ENCODE data around the gene ANXA10. TPM values are rescaled to one million over a fixed set of nuclear protein-coding genes. Genes with fewer than 3 reads are reported as not detected.

ANXA10 gene
- total and polyA plus RNA-seq, 2 of the 8 experiments (the other 6 are each of a cell fraction or from before 2014, with no cell fraction given) = not detected

- no peaks in the 10 kb centered on the region for H3K9me3 ChIP-seq (ENCODE audit: insufficient read depth in 2 of 2, low read depth in 1 of 2, low read length in 1 of 2)
- no peaks in the 10 kb centered on the region for H3K27me3 ChIP-seq (replicated peaks in 1 of 4; ENCODE audit: control insufficient read depth in 3 of 4, extremely low read depth in 1 of 4, insufficient read depth in 3 of 4, low read length in 3 of 4)
- H3K79me2 ChIP-seq (ENCODE audit: control insufficient read depth in 1 of 2, insufficient read depth in 2 of 2, low read length in 2 of 2) = no peaks in the 10 kb centered on the region
- no peaks in the 10 kb centered on the region for H3K4me1 ChIP-seq (replicated peaks in 1 of 4; ENCODE audit: control insufficient read depth in 3 of 4, insufficient read depth in 4 of 4, low read length in 3 of 4)
- no peak overlapping the region for H3K4me3 ChIP-seq (ENCODE audit: extremely low read depth in 1 of 4, insufficient read depth in 2 of 4, low read depth in 3 of 4, low read length in 4 of 4)
- H3K23ac ChIP-seq (ENCODE audit: insufficient read length) = no peak overlapping the region
- no peak for TF ChIP-seq CREB1 (IDR thresholded peaks at IDR 0.05)
- TF ChIP-seq, protein P1, sequence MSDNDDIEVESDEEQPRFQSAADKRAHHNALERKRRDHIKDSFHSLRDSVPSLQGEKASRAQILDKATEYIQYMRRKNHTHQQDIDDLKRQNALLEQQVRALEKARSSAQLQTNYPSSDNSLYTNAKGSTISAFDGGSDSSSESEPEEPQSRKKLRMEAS (IDR thresholded peaks at IDR 0.05) = no peak
- no peak for TF ChIP-seq MAFK (IDR thresholded peaks at IDR 0.05; ENCODE audit: low read depth, low read length)
- TF ChIP-seq YY1 (IDR thresholded peaks at IDR 0.05; ENCODE audit: low read depth, low read length) = no peak
- TF ChIP-seq TAF1 (IDR thresholded peaks at IDR 0.05; ENCODE audit: low read depth, low read length) = no peak
- no peak for TF ChIP-seq CHD1 (IDR thresholded peaks at IDR 0.05; ENCODE audit: low read depth, low read length)
- TF ChIP-seq PHF8 (conservative IDR thresholded peaks at IDR 0.05; ENCODE audit: low read depth, low read length) = no peak
- no peak for TF ChIP-seq RAD21 (IDR thresholded peaks at IDR 0.05 in 1 of 2, conservative IDR thresholded peaks at IDR 0.05 in 1 of 2; ENCODE audit: low read depth in 2 of 2, low read length in 2 of 2)
- no peak for TF ChIP-seq SRF (IDR thresholded peaks at IDR 0.05; ENCODE audit: low read depth, low read length)
- TF ChIP-seq RNF2 (IDR thresholded peaks at IDR 0.05; ENCODE audit: borderline replicate concordance, low read depth, low read length, missing control alignments, poor library complexity, severe bottlenecking) = no peak
- TF ChIP-seq CTBP2 (IDR thresholded peaks at IDR 0.05; ENCODE audit: borderline replicate concordance, insufficient read depth, insufficient read length, low read length) = no peak
- H2BK5ac ChIP-seq (ENCODE audit: low read depth, low read length) = no peak overlapping the region
- POLR2A ChIA-PET (ENCODE audit: partially characterized antibody) = no interaction called here
- H3K79me1 ChIP-seq (ENCODE audit: low read depth, low read length) = no peaks in the 10 kb centered on the region
- H3K18ac ChIP-seq (ENCODE audit: extremely low read depth, low read length) = no peak overlapping the region
- WGBS, 2 experiments (ENCODE audit: extremely low coverage in 1 of 2, insufficient coverage in 1 of 2, insufficient read length in 1 of 2, insufficient replicate concordance in 2 of 2, low coverage in 1 of 2, low lambda C conversion rate in 2 of 2, missing lambda C conversion rate in 1 of 2) = 97% methylated on average over 3 of the region's 3 CpGs; no CpG with 5 or more reads in 1 of the 2 experiments
- no peak overlapping the region for H2BK15ac ChIP-seq (ENCODE audit: low read length)
- H4K8ac ChIP-seq (ENCODE audit: extremely low read depth, insufficient read depth, low read length) = no peak overlapping the region
- no peak overlapping the region for H3K14ac ChIP-seq (ENCODE audit: insufficient read length)
- H2BK120ac ChIP-seq (replicated peaks; ENCODE audit: low read depth, low read length) = no peak overlapping the region
- no peak overlapping the region for H3K56ac ChIP-seq (replicated peaks; ENCODE audit: insufficient read length, low read depth, low read length)
- no peak overlapping the region for H3K4ac ChIP-seq (replicated peaks; ENCODE audit: insufficient read length, low read depth, low read length)
- no peak overlapping the region for H4K91ac ChIP-seq (replicated peaks; ENCODE audit: insufficient read length, low read length)
- H3K23me2 ChIP-seq (ENCODE audit: low read depth, low read length) = no peaks in the 10 kb centered on the region
- H3K9ac ChIP-seq (replicated peaks in 1 of 4; ENCODE audit: extremely low read depth in 1 of 4, low read depth in 3 of 4, low read length in 3 of 4) = no peak overlapping the region
- H4K20me1 ChIP-seq (replicated peaks in 1 of 2; ENCODE audit: control insufficient read depth in 1 of 2, insufficient read depth in 2 of 2, low read length in 2 of 2) = no peaks in the 10 kb centered on the region
- no peak overlapping the region for H2AK5ac ChIP-seq (ENCODE audit: low read depth, low read length)
- H3K27ac ChIP-seq (ENCODE audit: low read depth, low read length) = no peak overlapping the region
- H3K4me2 ChIP-seq (ENCODE audit: insufficient read depth in 1 of 2, low read depth in 2 of 2, low read length in 2 of 2) = no peak overlapping the region
- CTCF ChIA-PET (ENCODE audit: partially characterized antibody) = no interaction called here
- no peak overlapping the region for H2BK12ac ChIP-seq (ENCODE audit: low read depth, low read length)
- H3K36me3 ChIP-seq (ENCODE audit: control insufficient read depth in 2 of 4, insufficient read depth in 4 of 4, low read length in 3 of 4) = no peaks in the 10 kb centered on the region
- DNase-seq (ENCODE audit: low read depth in 1 of 2, low spot score in 2 of 2) = no peak
- no peak overlapping the region for H2AFZ ChIP-seq (ENCODE audit: low read length)
- FAIRE-seq = no peak
- H4K5ac ChIP-seq (ENCODE audit: insufficient read length, low read depth, low read length) = no peak overlapping the region
- H2BK20ac ChIP-seq (ENCODE audit: low read length) = no peak overlapping the region
Measured at GRCh38 chr4:168212656-168213055, 120.3 kb downstream of the ANXA10 start.

Data from H1 (cell line).